SU-DHL-6 (cell line): Measurements from ENCODE around the gene SDCCAG8.

Experiments used
- H2AFZ ChIP-seq: fragments of 200-600 bp; sonication (generic); 2 replicates; pipeline ENCODE4 v1.6.1; 2014; ENCODE audit warnings: low read depth, mild to moderate bottlenecking, moderate library complexity, mixed read lengths, antibody characterized with exemption, low read length; ENCODE audit not compliant: severe bottlenecking
- H3F3A ChIP-seq: fragments of 200-600 bp; shearing (Covaris generic); 2 replicates; pipeline ENCODE4 v1.6.0; 2016; ENCODE audit warnings: antibody characterized with exemption, mild to moderate bottlenecking; ENCODE audit not compliant: insufficient read depth
- H3K27ac ChIP-seq: fragments of 200-600 bp; sonication (generic); 2 replicates; pipeline ENCODE4 v1.5.1; 2016; ENCODE audit warnings: low read depth, mild to moderate bottlenecking, low read length, moderate library complexity, mixed read lengths
- H3K27me3 ChIP-seq: fragments of 200-600 bp; sonication (generic), shearing (Covaris generic); 2 replicates; pipeline ENCODE4 v1.6.0; 2014; ENCODE audit warnings: mild to moderate bottlenecking, low read length
- H3K36me3 ChIP-seq: fragments of 200-600 bp; sonication (generic); 2 replicates; pipeline ENCODE4 v1.6.1; 2014; ENCODE audit warnings: mild to moderate bottlenecking, low read length, mixed read lengths
- H3K4me2 ChIP-seq: fragments of 300-600, 200-600 bp; shearing (Covaris generic), sonication (generic); 2 replicates; pipeline ENCODE4 v1.6.0; 2014; ENCODE audit warnings: low read length, low read depth, mild to moderate bottlenecking; ENCODE audit not compliant: poor library complexity, severe bottlenecking
- H3K4me3 ChIP-seq: fragments of 200-600 bp; sonication (generic); 2 replicates; pipeline ENCODE4 v1.5.1; 2014; ENCODE audit warnings: antibody characterized with exemption, low read length, mild to moderate bottlenecking, mixed read lengths; ENCODE audit not compliant: insufficient read depth, poor library complexity, severe bottlenecking
- H3K79me2 ChIP-seq: fragments of 200-600 bp; sonication (generic); 2 replicates; pipeline ENCODE4 v1.6.1; 2014; ENCODE audit warnings: mild to moderate bottlenecking, low read length, moderate library complexity; ENCODE audit not compliant: insufficient read depth
- H3K9ac ChIP-seq: fragments of 200-600 bp; sonication (generic); 2 replicates; pipeline ENCODE4 v1.7.0; 2014; ENCODE audit warnings: mild to moderate bottlenecking, low read length
- H3K9me2 ChIP-seq: fragments of 200-600 bp; sonication (generic); replicated peaks from 2 replicates; pipeline ENCODE4 v1.6.1; 2014; ENCODE audit warnings: low read length; ENCODE audit not compliant: insufficient read depth
- H3K9me3 ChIP-seq: fragments of 200-600 bp; sonication (generic); 2 replicates; pipeline ENCODE4 v1.6.1; 2014; ENCODE audit warnings: low read length, mixed read lengths; ENCODE audit not compliant: insufficient read depth
- H4K20me1 ChIP-seq: fragments of 200-600 bp; sonication (generic); 2 replicates; pipeline ENCODE4 v1.6.1; 2014; ENCODE audit warnings: low read depth, mild to moderate bottlenecking, antibody characterized with exemption, low read length, moderate library complexity, mixed read lengths
- CTCF ChIP-seq: fragments of 200-600 bp; sonication (generic); IDR thresholded peaks from one replicate; pipeline ENCODE4 v1.5.1; 2017; ENCODE audit warnings: antibody characterized with exemption, mild to moderate bottlenecking, low read length, moderate library complexity; ENCODE audit not compliant: insufficient read depth, poor library complexity, severe bottlenecking
- EZH2phosphoT487 ChIP-seq: fragments of 200-600 bp; sonication (generic), shearing (Covaris generic); conservative IDR thresholded peaks from 2 replicates; pipeline ENCODE4 v1.6.1; 2018; ENCODE audit warnings: mild to moderate bottlenecking, antibody characterized with exemption, low read length, moderate library complexity, mixed read lengths

SDCCAG8 gene

DNA sequence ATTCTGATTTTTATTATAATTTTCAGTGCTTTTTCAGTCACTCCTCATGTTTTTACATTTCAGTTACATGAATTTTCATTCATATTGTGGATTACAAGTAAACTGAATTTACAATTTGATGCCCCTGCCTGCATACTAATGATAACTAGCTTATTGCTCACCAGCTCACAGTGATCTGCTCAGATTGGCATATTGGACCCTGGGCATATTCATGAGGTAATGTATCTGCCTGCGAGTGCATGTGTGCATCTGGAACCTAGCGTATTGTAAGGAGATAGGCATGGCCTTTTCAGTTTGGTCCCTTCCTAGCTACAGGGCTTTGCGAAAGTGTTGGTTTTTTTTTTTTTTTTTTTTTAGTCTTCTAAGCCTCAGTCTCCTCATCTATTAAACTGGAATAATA is 213.7 kb downstream of the SDCCAG8 start:
- Histone ChIP-seq H3K4me2 (no peak overlapping the region), H3K9me3 (no peaks in the 10 kb centered on the region), H3K27ac (no peak overlapping the region), H3K9ac (no peak overlapping the region), H4K20me1 (no peaks in the 10 kb centered on the region), H2AFZ (no peak overlapping the region), H3K9me2 (no peaks in the 10 kb centered on the region), H3F3A (no peaks in the 10 kb centered on the region), H3K27me3 (no peaks in the 10 kb centered on the region), H3K36me3 (no peaks in the 10 kb centered on the region), H3K79me2 (no peaks in the 10 kb centered on the region), H3K4me3 (no peak overlapping the region)
- no peak for TF ChIP-seq CTCF
- TF ChIP-seq EZH2phosphoT487 = no peak

DNA sequence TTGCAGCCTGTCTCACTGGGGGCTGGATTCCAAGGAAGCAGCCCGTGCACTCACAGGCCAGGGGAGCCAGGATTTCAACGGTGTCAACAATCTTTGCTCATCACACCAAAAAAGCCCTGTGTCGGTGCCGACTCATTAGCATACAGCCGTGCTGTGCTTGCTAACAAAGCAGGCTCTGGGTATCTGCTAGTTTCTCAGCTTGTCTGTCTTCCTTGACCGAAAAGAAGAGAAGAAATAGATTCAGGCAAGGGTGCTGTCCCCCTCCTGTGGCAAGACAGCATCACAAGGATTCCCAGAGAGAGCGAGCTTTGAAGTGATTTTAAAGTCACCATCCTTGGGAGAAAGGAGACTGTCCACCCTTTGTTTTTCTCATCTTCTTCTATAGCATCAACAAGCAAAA is 214.7 kb downstream of the SDCCAG8 start:
- H3K4me3 ChIP-seq = no peak overlapping the region
- no peaks in the 10 kb centered on the region for H3F3A ChIP-seq
- H4K20me1 ChIP-seq = no peaks in the 10 kb centered on the region
- no peaks in the 10 kb centered on the region for H3K9me3 ChIP-seq
- no peaks in the 10 kb centered on the region for H3K9me2 ChIP-seq
- no peak overlapping the region for H3K9ac ChIP-seq
- TF ChIP-seq CTCF (no peak), EZH2phosphoT487 (no peak)
- no peak overlapping the region for H3K4me2 ChIP-seq
- no peaks in the 10 kb centered on the region for H3K79me2 ChIP-seq
- H2AFZ ChIP-seq = no peak overlapping the region
- H3K36me3 ChIP-seq = no peaks in the 10 kb centered on the region
- no peaks in the 10 kb centered on the region for H3K27me3 ChIP-seq
- no peak overlapping the region for H3K27ac ChIP-seq

DNA sequence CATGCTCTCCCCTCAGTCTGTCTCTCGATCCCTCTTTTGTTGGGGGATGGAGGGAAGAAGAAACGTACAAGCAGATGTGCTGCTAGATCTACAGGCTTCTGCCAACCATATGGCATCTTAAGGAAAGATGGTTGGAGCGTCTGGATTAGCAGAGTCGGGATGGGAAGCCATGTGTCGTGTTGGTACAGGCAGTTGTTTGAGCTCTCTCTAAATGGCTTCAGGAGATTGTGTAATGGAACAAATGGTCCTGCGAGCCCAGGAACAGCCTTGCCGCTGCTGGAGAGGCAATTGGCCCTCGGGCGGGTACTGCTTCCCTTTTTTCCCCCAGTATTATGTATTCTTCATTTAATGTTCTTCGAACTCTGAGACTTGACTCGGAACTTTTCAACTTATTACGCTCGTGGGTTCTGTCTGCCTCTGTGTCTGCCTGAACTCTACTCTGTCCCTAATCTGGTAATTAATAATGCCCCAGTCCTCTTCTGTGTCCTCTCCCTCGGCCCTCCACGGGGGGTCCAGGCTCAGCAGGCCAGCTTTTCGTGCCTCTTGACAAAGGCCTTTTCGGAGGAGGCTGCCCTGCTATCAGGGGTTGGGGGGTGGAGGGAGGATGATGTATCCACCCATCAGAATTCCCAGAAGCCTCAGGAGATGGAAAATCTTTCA is 215.3 kb downstream of the SDCCAG8 start:
- H3K79me2 ChIP-seq = no peaks in the 10 kb centered on the region
- no peaks in the 10 kb centered on the region for H3K36me3 ChIP-seq
- TF ChIP-seq CTCF = no peak
- TF ChIP-seq EZH2phosphoT487 = no peak
- no peak overlapping the region for H3K4me2 ChIP-seq
- H3K9me2 ChIP-seq = no peaks in the 10 kb centered on the region
- no peak overlapping the region for H3K9ac ChIP-seq
- H3K27me3 ChIP-seq = no peaks in the 10 kb centered on the region
- H3F3A ChIP-seq = no peaks in the 10 kb centered on the region
- no peaks in the 10 kb centered on the region for H4K20me1 ChIP-seq
- H3K9me3 ChIP-seq = no peaks in the 10 kb centered on the region
- no peak overlapping the region for H3K4me3 ChIP-seq
- no peak overlapping the region for H2AFZ ChIP-seq
- no peak overlapping the region for H3K27ac ChIP-seq
